WTC11 (cell line): Measurements from ENCODE around the gene BMP2K.

ENCODE experiments used
- ATF3 ChIP-seq: sonication (generic); formaldehyde crosslinking; conservative IDR thresholded peaks from 2 replicates; pipeline ENCODE4 v1.8.1; 2022; ENCODE audit warnings: mild to moderate bottlenecking, missing genetic modification reagents
- CREB1 ChIP-seq: sonication (generic); formaldehyde crosslinking; IDR thresholded peaks from 2 replicates; pipeline ENCODE4 v1.8.0; 2023; ENCODE audit warnings: mild to moderate bottlenecking, missing genetic modification reagents
- E2F4 ChIP-seq: sonication (generic); formaldehyde crosslinking; IDR thresholded peaks from 2 replicates; pipeline ENCODE4 v1.8.1; 2022; ENCODE audit warnings: low read depth, mild to moderate bottlenecking, moderate library complexity, missing genetic modification reagents, borderline replicate concordance
- ZBTB21 ChIP-seq: sonication (generic); formaldehyde crosslinking; IDR thresholded peaks from 2 replicates; pipeline ENCODE4 v1.8.1; 2023; ENCODE audit warnings: mild to moderate bottlenecking, missing genetic modification reagents, borderline replicate concordance

GRCh38 chr4:78737035-78737434 is 39.1 kb upstream of the BMP2K start:
- TF ChIP-seq CREB1 (CRISPR knock-in tag) (no peak), E2F4 (no peak), ZBTB21 (CRISPR knock-in tag) (no peak), ATF3 (CRISPR knock-in tag) (no peak)
